CD14-positive monocyte (primary cell): ENCODE results near the gene NUTM1. TPM values are rescaled to one million over a fixed set of nuclear protein-coding genes. Genes with fewer than 3 reads are reported as not detected.

Source experiments
- DNase-seq, 3 donors: peaks; one replicate each; pipeline ENCODE4 v3.0.0-alpha.2; 2011 to 2022
- H2AFZ ChIP-seq: 2 replicates; pipeline ENCODE4 v1.6.0; 2012; ENCODE audit warnings: mild to moderate bottlenecking, low read depth, low read length, inconsistent platforms; ENCODE audit not compliant: insufficient read depth, poor library complexity, severe bottlenecking
- H3K27ac ChIP-seq, 2 donors: 1 replicate in 1 of 2; 2 replicates in 1 of 2; pipeline ENCODE4 v1.5.1; 2012 to 2013; ENCODE audit warnings: low read length in 2 of 2, control low read depth in 1 of 2, inconsistent platforms in 1 of 2, low read depth in 1 of 2, mild to moderate bottlenecking in 1 of 2
- H3K27me3 ChIP-seq, 2 donors: one replicate each; pipeline versions ENCODE4 v1.6.0 to v1.6.1; 2011 to 2013; ENCODE audit warnings: low read length in 2 of 2; ENCODE audit not compliant: control insufficient read depth in 2 of 2, insufficient read depth in 2 of 2
- H3K36me3 ChIP-seq, 2 donors: replicated peaks in 1 of 2; 1 replicate in 1 of 2; 2 replicates in 1 of 2; pipeline versions ENCODE4 v1.5.1 to v1.6.1; 2012 to 2013; ENCODE audit warnings: low read length in 2 of 2, control low read depth in 1 of 2, inconsistent platforms in 1 of 2, mild to moderate bottlenecking in 1 of 2; ENCODE audit not compliant: insufficient read depth in 2 of 2, control insufficient read depth in 1 of 2
- H3K4me1 ChIP-seq, 2 donors: 1 replicate in 1 of 2; 2 replicates in 1 of 2; pipeline versions ENCODE4 v1.5.1 to v1.6.1; 2012 to 2013; ENCODE audit warnings: low read length in 2 of 2, control low read depth in 1 of 2, inconsistent platforms in 1 of 2, mild to moderate bottlenecking in 1 of 2, moderate library complexity in 1 of 2; ENCODE audit not compliant: insufficient read depth in 2 of 2, control insufficient read depth in 1 of 2
- H3K4me2 ChIP-seq: replicated peaks from 2 replicates; pipeline ENCODE3; 2012; ENCODE audit warnings: low read length, moderate library complexity, mild to moderate bottlenecking; ENCODE audit not compliant: poor library complexity, severe bottlenecking; ENCODE audit errors: extremely low read depth
- H3K4me3 ChIP-seq, 3 experiments: fragments of 200-600 bp in 1 of 3; sonication (generic) in 1 of 3; replicated peaks in 1 of 3; 1 replicate in 2 of 3; 2 replicates in 1 of 3; pipeline ENCODE4 v1.5.1; 2011 to 2013; ENCODE audit warnings: low read length in 3 of 3, mild to moderate bottlenecking in 3 of 3, control low read depth in 2 of 3, low read depth in 2 of 3, inconsistent platforms in 1 of 3, moderate library complexity in 1 of 3
- H3K79me2 ChIP-seq: 2 replicates; pipeline ENCODE4 v1.6.0; 2012; ENCODE audit warnings: mild to moderate bottlenecking, control low read depth, inconsistent platforms, low read length, moderate library complexity; ENCODE audit not compliant: insufficient read depth
- H3K9ac ChIP-seq: 2 replicates; pipeline ENCODE4 v1.6.0; 2017; ENCODE audit warnings: low read length, mild to moderate bottlenecking; ENCODE audit not compliant: insufficient read depth, poor library complexity, severe bottlenecking
- H3K9me3 ChIP-seq, 2 donors: replicated peaks in 1 of 2; 1 replicate in 1 of 2; 2 replicates in 1 of 2; pipeline versions ENCODE4 v1.5.1 to v1.6.1; 2012 to 2013; ENCODE audit warnings: low read length in 2 of 2, control low read depth in 1 of 2; ENCODE audit not compliant: control insufficient read depth in 1 of 2, insufficient read depth in 1 of 2
- H4K20me1 ChIP-seq: 2 replicates; pipeline ENCODE4 v1.6.0; 2012; ENCODE audit warnings: mild to moderate bottlenecking, low read length, control low read depth, moderate library complexity; ENCODE audit not compliant: insufficient read depth
- H3K27ac Mint-ChIP-seq, 7 donors: one replicate each; pipeline ENCODE4 v1.8.0; 2020; ENCODE audit warnings: mild to moderate bottlenecking in 7 of 7, mixed read lengths in 7 of 7, moderate library complexity in 6 of 7, inconsistent platforms in 2 of 7
- H3K27me3 Mint-ChIP-seq, 3 donors: one replicate each; pipeline ENCODE4 v1.8.0; 2021 to 2022; ENCODE audit warnings: low read depth in 3 of 3, mild to moderate bottlenecking in 3 of 3, mixed read lengths in 3 of 3, moderate library complexity in 3 of 3, inconsistent platforms in 1 of 3
- H3K36me3 Mint-ChIP-seq, 2 donors: one replicate each; pipeline ENCODE4 v1.8.0; 2020; ENCODE audit warnings: mixed read lengths in 2 of 2, inconsistent platforms in 1 of 2, mild to moderate bottlenecking in 1 of 2
- H3K4me1 Mint-ChIP-seq: one replicate; pipeline ENCODE4 v1.8.0; 2020; ENCODE audit warnings: mild to moderate bottlenecking, mixed read lengths
- H3K4me3 Mint-ChIP-seq, 2 donors: one replicate each; pipeline ENCODE4 v1.8.0; 2020; ENCODE audit warnings: mild to moderate bottlenecking in 2 of 2, mixed read lengths in 2 of 2, moderate library complexity in 1 of 2
- H3K9me3 Mint-ChIP-seq, 7 donors: one replicate each; pipeline ENCODE4 v1.8.0; 2020 to 2022; ENCODE audit warnings: mixed read lengths in 7 of 7, mild to moderate bottlenecking in 6 of 7, moderate library complexity in 6 of 7, inconsistent platforms in 2 of 7
- CTCF ChIP-seq: fragments of 200-600 bp; IDR thresholded peaks from one replicate; pipeline ENCODE4 v1.8.0; 2022; ENCODE audit warnings: antibody characterized with exemption, mild to moderate bottlenecking
- WGBS: methylation state at CpG from one replicate; pipeline ENCODE4 v1.1.5; 2013; ENCODE audit warnings: missing lambda C conversion rate; ENCODE audit not compliant: insufficient coverage; 5-methylcytosine and 5-hydroxymethylcytosine counted together
- intact Hi-C, 2 donors: fragments of 100-400 bp; cut with micrococcal nuclease; formaldehyde crosslinking; loops; one replicate each; pipeline versions ENCODE4 v1.15.0 to v1.15.1; 2023
- polyA plus RNA-seq, 3 donors: library from polyadenylated mRNA; depleted of rRNA in 1 of 3; unstranded in 2 of 3; stranded (reverse) in 1 of 3; fragments of 300-500 nt in 2 of 3; fragments of >200 nt in 1 of 3; fragmentation: Illumina TruSeq in 2 of 3; gene quantifications; 1 replicate in 2 of 3; 2 replicates in 1 of 3; pipeline ENCODE4 v1.2.3, GENCODE V29; 2012 to 2021

Gene NUTM1
- polyA plus RNA-seq, 3 donors, result not detected

GRCh38 chr15:34365836-34366235 is 22.7 kb downstream of the NUTM1 start:
- H3K4me3 Mint-ChIP-seq, result peak overlapping the region; percentile 93 to 98
- Histone ChIP-seq H3K36me3 (peaks cover 2 to 26% of the 10 kb centered on the region in 2 donors), H3K9me3 (no peaks in the 10 kb centered on the region), H3K4me1 (peaks cover 20 to 26% of the 10 kb centered on the region in 2 donors), H4K20me1 (no peaks in the 10 kb centered on the region), H3K4me3 (peak overlapping the region; percentile 83 to 91 (median 85)), H3K79me2 (peaks cover 7% of the 10 kb centered on the region), H3K4me2 (peak overlapping the region; percentile 100), H2AFZ (peak overlapping the region; percentile 92), H3K9ac (peak overlapping the region; percentile 67), H3K27me3 (no peaks in the 10 kb centered on the region), H3K27ac (no peak overlapping the region)
- peaks cover under 1 to 2% (median 2%) of the 10 kb centered on the region in 3 donors for H3K27me3 Mint-ChIP-seq
- WGBS, result 0% methylated on average over 1 of the region's 5 CpGs
- intact Hi-C loops, result loop anchor here (2.0 to 10.0 kb wide), 4 partner anchors 23 to 219 kb away; partner anchors contain the start of genes GOLGA8B (in 1 of the 2), NOP10 (in 1 of the 2) and NUTM1 (in 1 of the 2)
- H3K27ac Mint-ChIP-seq, result peak overlapping the region in 1 of 7 donors; percentile 43
- peaks cover 32% of the 10 kb centered on the region for H3K4me1 Mint-ChIP-seq
- peaks cover 12 to 18% of the 10 kb centered on the region in 2 donors for H3K36me3 Mint-ChIP-seq
- no peak for DNase-seq
- TF ChIP-seq CTCF, result no peak
- H3K9me3 Mint-ChIP-seq, result peaks cover 0 to 5% (median 0%) of the 10 kb centered on the region in 7 donors

GRCh38 chr15:34366271-34367065 is 23.4 kb downstream of the NUTM1 start:
- Mint-ChIP-seq H3K27me3 (peaks cover 2 to 3% (median 2%) of the 10 kb centered on the region in 3 donors), H3K27ac (peak overlapping the region in 5 of 7 donors; percentile 14 to 82 (median 45)), H3K4me1 (peaks cover 32% of the 10 kb centered on the region), H3K36me3 (peaks cover 9 to 12% of the 10 kb centered on the region in 2 donors), H3K4me3 (peak overlapping the region; percentile 93 to 98), H3K9me3 (peaks cover 0 to 7% (median 0%) of the 10 kb centered on the region in 7 donors)
- H3K27ac ChIP-seq, result no peak overlapping the region
- peak overlapping the region; percentile 100 for H3K4me2 ChIP-seq
- H3K9ac ChIP-seq, result peak overlapping the region; percentile 67
- TF ChIP-seq CTCF, result no peak
- no peaks in the 10 kb centered on the region for H4K20me1 ChIP-seq
- 0% methylated on average over 22 of the region's 37 CpGs for WGBS
- H3K79me2 ChIP-seq, result peaks cover 7% of the 10 kb centered on the region
- H2AFZ ChIP-seq, result peak overlapping the region; percentile 92
- no peak for DNase-seq
- no peaks in the 10 kb centered on the region for H3K9me3 ChIP-seq
- H3K4me3 ChIP-seq, result peak overlapping the region; percentile 83 to 91 (median 85)
- peaks cover 0 to 19% of the 10 kb centered on the region in 2 donors for H3K36me3 ChIP-seq
- H3K4me1 ChIP-seq, result peaks cover 20 to 26% of the 10 kb centered on the region in 2 donors
- no peaks in the 10 kb centered on the region for H3K27me3 ChIP-seq
- intact Hi-C loops, result loop anchor here (1.0 to 10.0 kb wide), 5 partner anchors 23 to 218 kb away; partner anchors contain the start of genes NOP10 (in 2 of the 2), NUTM1 (in 2 of the 2) and GOLGA8B (in 1 of the 2)
